GM18507 (cell line): ENCODE data around the gene ZNF836.
A peak's percentile ranks its signal among the peaks of the same experiment; 100 is the strongest.

Experiments used
- DNase-seq: peaks from one replicate; pipeline ENCODE4 v3.0.0; 2011; ENCODE audit warnings: low read depth; ENCODE audit not compliant: insufficient read length; ENCODE audit errors: extremely low spot score
- FAIRE-seq: peaks from 2 replicates; lab custom pipeline; 2011; peaks lifted over from hg19 to GRCh38; lab: Jason Lieb, UNC

ZNF836 gene

DNA sequence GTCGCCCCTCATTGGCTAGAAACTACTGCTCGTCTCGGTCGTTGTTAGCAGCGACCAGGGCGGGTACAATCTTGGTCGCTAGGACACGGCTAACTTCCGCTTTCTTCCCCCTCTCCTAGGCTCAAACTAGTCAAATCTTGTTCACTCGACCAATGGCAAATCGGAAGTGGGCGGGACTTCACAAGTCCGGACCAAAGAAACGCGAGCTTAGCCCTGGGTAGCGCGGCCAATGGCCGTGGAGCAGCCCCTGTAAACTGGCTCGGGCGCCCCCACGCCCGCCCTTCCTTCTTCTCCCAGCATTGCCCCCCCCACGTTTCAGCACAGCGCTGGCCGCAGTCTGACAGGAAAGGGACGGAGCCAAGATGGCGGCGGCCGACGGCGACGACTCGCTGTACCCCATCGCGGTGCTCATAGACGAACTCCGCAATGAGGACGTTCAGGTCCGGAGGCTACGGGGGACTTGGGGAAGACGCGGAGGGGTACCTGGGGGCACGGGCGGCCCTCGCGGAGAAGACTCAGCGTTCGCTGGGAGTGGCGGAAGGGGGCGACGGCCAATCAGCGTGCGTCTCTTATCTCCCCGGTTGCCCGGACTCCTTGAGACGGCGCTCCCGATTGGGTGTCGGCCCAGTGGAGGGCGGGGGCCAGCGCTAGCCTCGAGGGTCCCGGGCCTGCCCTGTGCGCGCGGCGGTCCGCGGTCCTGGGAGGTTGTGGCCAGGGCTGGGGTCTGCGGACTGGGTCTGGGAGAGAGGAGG, 18.5 kb upstream of the ZNF836 start, which contains the start of gene PPP2R1A:
Gene PPP2R1A, plus strand, starts transcription at position 318 of the 752 bp plus-strand sequence. Its CDS starts 45 bp downstream, at position 363.
- FAIRE-seq (peak; percentile 100), DNase-seq (peak; percentile 90)

DNA sequence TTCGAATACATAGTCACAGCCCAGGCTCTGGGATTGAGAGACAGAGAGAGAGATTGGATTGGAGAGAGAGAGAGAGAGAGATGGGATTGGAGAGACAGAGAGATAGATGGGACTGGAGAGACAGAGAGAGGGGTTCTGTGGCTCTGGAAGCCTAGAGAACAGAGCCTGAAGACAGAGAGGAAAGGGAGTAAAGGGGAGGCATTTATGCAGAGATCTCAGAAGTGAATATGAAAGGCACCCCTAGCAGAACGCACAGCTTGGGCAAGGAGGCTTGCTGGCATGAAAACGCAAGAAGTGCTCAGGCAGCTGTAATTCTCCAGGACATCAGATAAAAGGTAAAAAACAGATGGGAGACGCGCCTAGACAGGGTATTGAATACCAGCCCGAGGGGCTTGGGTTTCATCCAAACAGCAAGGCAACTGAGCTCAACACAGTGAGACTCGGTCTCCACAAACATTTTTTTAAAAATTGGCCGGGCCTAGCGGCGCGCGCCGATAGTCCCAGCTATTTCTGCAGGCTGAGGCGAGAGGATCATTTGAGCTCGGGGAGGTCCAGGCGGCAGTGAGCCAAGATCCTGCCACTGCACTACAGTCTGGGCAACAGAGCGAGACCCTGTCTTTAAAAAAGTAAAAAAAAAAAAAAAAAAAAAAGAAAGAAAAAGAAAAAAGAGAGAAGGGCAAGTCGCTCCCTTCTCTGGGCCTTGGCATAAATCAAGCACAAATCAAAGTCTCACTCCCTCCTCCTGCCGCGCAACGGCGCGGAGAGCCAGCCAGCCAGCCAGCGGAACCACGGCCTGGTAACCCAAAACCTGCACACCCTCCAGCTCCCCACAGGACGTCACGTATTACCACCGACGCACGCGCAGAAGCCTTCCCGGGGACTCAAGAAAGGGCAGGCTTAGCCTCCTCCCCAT, 17.7 kb upstream of the ZNF836 start:
- FAIRE-seq (no peak), DNase-seq (no peak)

DNA sequence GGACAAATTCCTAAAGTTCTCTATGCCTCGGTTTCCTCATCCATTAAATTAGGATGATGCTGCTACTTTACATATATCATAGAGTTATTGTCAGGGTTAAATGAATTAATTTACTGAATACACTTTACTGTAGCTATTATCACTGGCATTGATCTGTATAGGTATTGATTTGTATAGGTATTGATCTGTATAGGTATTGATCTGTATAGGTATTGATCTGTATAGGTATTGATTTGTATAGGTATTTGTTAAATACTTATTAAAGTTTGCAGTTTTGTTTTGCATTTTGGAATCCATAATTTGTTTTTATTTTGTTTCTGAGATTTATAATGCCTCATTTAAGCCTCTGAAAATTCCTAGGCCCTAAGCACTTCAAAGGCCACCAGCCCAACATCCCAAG, 16.0 kb upstream of the ZNF836 start:
- DNase-seq (no peak), FAIRE-seq (no peak)

DNA sequence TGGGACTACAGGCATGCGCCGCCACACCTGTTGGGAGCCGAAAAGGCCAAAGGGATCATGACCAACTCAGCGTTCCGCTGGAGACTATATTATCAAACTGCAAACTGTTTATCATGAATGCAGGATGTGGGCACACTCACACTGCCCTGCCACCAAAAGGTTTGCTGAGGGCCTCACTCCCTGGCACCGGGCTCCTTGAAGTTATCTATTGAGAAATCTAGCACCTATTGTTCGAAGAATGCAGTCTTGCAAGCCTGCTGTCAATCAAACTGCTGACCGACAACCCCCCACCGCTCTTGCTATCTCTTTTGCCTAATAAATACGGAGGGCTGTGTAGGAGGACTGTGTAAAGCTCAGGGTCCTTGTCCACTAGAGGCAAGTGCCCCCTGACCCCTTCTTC, 5.2 kb upstream of the ZNF836 start:
- no peak for FAIRE-seq
- DNase-seq = no peak

DNA sequence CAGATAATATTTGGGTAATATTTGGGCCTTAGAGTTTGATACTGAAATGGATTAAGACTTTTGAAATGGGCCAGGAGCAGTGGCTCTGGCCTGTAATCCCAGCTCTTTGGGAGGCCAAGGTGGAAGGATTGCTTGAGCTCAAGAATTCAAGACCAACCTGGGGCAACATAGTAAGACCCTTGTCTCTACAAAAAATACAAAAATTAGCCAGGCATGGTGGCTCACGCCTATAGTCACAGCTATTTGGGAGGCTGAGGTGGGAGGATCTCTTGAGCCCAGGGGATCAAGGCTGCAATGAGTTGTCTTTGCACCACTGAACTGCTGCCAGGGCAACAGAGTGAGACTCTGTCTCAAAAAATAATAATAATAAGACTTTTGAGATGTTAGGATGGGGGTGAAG, 926 bp upstream of the ZNF836 start:
- DNase-seq (no peak), FAIRE-seq (no peak)

DNA sequence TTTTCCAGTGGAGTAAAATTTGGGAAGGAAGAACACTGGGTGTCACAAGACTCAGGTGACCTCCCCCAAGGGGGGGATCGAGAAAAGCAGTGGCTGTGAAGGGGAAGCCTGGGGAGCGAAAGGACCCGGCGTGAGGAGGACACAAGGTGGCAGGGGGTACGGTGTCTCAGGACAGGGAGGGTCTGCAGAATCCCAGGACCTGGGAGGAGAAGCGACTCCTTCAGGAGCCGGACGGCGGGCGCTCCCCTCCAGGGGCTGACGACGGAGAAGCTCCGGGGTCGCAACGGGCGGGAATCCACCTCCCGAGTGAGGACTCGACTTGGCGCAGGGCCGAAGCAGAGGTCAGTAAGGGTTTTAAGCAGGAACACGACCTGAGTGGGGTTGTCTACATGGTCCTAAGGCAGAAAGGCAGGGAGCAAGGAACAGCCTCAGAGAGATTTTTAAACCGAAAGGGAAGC, 529 bp downstream of the ZNF836 start:
- DNase-seq = no peak
- no peak for FAIRE-seq

DNA sequence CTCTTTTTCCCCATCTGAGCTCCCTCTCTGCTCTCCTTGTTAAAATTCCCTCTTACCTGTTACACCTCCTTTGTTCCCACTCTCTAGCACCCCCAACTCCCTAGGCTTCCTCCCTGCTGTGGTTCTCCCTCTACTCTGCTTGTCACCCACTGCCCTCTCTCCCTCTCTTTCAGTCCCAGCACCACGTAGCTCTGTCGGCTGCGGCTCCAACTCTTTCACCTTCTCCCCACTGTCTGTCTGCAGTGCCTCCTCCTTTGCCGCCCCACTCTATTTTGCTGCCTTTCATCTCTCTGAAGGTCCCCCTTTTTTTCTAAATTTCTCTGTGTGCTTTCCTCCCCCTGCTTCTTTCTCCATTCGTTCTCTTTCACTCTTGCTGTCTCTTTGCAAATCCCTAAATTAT, 1.1 kb downstream of the ZNF836 start:
- DNase-seq (no peak), FAIRE-seq (peak; percentile 44)

DNA sequence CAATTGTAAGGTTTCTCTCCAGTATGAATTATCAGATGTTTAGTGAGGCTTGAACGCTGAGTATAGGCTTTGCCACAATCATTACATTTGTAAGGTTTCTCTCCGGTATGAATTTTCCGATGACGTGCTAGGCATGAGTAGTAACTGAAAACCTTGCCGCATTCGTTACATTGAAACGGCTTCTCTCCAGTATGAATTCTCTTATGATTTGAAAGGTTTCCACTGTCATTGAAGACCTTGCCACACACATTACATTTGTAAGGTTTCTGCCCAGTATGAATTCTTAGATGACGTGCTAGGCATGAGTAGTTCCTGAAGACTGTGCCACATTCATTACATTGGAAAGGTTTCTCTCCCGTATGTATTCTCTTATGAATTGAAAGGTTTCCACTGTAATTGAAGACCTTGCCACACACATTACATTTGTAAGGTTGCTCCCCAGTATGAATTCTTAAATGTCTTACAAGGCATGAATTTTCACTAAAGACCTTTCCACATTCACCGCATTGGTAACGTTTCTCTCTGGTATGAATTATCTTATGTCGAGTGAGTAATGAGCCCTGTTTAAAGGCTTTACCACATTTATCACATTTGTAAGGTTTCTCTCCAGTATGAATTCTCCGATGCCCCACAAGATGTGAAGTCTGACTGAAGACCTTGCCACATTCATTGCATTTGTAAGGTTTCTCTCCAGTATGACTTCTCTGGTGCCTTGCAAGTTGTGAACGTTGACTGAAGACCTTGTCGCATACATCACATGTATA, 15.6 kb downstream of the ZNF836 start:
- no peak for FAIRE-seq
- DNase-seq = no peak

- no peak for FAIRE-seq
- no peak for DNase-seq
Observed at GRCh38 chr19:52148256-52148655, 23.2 kb downstream of the ZNF836 start.

DNA sequence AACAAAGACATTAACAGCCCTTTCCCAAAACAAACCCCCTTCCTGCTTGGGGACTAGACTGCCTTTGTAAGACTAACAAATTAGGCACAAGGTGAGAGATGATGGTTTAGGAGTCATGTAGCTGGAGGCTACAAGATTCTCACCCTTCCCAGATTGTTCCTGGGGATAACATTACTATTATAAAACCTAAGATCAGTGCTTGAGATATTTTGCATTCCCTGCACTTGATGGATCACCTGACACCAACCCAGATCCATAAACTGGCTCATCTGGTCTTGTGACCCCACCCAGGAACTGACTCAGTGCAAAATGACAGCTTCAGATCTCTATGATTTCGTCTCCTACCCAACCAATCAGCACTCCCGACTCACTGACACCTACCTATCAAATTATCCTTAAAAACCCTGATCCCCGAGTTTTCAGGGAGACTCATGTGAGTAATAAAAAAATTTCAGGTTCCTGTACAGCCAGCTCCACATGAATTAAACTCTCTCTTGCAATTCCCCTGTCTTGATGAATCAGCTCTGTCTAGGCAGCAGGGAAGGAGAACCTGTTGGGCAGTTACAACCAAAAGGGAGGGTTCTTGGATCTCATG, 29.3 kb downstream of the ZNF836 start:
- no peak for DNase-seq
- no peak for FAIRE-seq

DNA sequence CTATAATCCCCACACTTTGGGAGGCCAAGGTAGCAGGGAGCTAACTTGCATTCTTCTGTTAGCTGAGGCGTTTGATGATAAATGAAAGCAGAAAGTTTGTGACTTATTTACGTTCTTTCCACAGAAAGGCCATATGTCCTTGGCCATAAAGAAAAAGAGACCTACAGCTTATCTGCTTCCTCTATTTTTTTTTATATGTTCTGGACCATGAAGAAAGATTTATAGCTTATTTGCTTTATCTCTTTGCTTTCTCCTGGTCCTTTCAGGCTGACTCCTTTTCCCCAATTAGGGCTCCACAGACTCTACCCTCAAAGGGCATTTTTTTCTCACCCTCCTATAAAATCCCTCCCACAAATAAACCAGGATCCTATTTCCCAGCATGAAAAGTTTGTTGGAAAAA, 30.2 kb downstream of the ZNF836 start:
- FAIRE-seq = no peak
- DNase-seq = no peak

GRCh38 chr19:52140032-52140710, 31.2 kb downstream of the ZNF836 start:
- no peak for FAIRE-seq

GRCh38 chr19:52139252-52140031, 32.0 kb downstream of the ZNF836 start, which contains the start of gene ZNF616:
Gene ZNF616, minus strand, starts transcription at chr19:52139938. Its CDS starts 9,426 bp downstream, at chr19:52130512.
- peak; percentile 96 for FAIRE-seq

More at GRCh38 chr19:52140032-52140710, 31.2 kb downstream of the ZNF836 start:
- peak; percentile 86 for DNase-seq

DNA sequence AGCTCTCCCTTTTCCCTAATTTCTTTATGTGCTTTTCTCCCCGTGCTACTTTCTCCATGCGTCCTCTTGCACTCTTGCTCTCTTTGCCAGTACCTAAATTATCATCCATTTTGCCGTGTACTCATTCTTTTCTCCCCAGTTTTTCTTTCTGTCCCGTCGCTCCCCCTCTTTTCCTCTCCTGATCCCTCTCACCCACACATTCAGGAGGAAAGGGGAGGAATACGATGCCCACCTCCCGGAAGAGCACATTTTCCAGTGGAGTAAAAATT, 32.5 kb downstream of the ZNF836 start:
- DNase-seq (no peak), FAIRE-seq (no peak)

More at GRCh38 chr19:52139252-52140031, 32.0 kb downstream of the ZNF836 start, which contains the start of gene ZNF616:
- peak; percentile 56 for DNase-seq

GRCh38 chr19:52138278-52138982, 33.0 kb downstream of the ZNF836 start:
- FAIRE-seq (peak; percentile 48), DNase-seq (no peak)

DNA sequence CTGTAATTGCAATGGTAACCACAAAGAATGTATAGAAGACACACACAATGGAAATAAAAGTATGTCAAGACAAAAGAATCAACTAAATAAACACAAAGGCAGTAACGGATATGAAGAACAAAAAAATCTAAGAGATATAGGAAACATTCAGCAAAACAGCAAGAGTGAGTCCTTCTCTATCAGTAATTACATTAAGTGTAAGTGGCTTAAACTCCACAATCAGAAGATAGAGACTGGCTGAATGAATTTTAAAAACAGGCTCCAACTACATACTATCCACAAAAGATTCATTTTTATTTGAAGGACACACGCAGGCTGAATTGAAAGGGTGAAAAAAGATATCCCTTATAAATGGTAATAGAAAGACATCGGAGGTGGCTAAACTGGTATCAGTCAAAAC, 51.1 kb downstream of the ZNF836 start:
- FAIRE-seq (no peak), DNase-seq (no peak)

DNA sequence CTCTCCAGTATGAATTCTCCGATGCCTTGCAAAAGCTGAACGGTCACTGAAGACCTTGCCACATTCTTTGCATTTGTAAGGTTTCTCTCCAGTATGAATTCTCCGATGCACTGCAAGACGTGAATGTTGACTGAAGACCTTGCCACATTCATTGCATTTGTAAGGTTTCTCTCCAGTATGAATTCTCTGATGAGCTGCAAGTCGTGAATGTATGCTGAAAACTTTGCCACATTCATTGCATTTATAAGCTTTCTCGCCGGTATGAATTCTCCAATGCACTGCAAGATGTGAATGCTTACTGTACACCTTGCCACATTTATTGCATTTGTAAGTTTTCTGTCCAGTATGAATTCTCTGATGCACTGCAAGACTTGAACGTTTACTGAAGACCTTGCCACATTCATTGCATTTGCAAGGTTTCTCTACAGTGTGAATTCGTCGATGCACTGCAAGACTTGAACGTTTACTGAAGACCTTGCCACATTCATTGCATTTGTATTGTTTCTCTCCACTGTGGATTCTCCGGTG, 55.8 kb downstream of the ZNF836 start:
- no peak for DNase-seq
- no peak for FAIRE-seq
